GM19324 (cell line): ENCODE results near the gene TAF7.
"Not testable (repeated sequence)": the region's sequence is repeated elsewhere in the genome, so short reads cannot be mapped to it uniquely, and the experiment has no call there.

ENCODE experiments used
- ATAC-seq: cut with Tn5 transposase; IDR thresholded peaks from one replicate; pipeline ENCODE4 v1.9.1; 2021; ENCODE audit warnings: mild to moderate bottlenecking, moderate library complexity; ENCODE audit not compliant: unreplicated experiment, low FRiP score

The TAF7 gene

DNA sequence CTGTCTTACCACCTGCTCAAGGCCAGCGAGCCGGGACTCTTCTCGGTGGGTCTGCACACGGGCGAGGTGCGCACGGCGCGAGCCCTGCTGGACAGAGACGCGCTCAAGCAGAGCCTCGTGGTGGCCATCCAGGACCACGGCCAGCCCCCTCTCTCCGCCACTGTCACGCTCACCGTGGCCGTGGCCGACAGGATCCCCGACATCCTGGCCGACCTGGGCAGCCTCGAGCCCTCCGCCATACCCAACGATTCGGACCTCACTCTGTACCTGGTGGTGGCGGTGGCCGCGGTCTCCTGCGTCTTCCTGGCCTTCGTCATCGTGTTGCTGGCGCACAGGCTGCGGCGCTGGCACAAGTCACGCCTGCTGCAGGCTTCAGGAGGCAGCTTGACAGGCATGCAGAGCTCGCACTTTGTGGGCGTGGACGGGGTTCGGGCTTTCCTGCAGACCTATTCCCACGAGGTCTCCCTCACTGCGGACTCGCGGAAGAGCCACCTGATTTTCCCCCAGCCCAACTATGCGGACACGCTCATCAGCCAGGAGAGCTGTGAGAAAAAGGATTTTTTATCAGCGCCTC, 20.3 kb upstream of the TAF7 start:
- ATAC-seq: not testable (repeated sequence)

DNA sequence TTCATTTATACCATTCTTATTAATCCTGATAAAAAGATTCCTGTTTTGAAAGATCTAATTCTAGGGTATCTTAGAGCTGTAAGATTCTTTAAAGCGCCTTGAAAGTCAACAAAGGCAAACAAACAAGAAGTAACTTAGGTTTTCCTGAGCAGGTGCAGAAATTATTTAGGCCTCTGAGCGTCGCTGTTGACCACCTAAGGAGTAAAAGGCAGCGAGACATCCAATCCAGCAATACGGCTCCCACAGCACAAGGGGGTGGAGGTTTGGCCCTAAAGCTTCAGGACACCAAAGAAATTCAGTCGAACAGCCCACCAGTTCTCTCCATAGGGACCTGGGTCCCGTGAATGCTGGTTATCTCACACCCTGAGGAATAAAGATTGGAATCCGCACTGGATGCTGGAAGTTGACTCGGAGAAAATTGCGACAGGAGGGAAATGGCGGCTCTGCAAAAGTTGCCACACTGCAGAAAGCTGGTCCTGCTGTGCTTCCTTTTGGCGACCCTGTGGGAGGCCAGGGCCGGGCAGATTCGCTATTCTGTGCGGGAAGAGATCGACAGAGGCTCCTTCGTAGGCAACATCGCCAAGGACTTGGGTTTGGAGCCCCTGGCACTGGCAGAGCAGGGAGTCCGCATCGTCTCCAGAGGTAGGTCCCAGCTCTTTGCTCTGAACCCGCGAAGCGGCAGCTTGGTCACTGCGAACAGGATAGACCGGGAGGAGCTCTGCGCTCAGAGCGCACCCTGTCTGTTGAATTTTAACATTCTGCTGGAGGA, 18.1 kb upstream of the TAF7 start, which contains the start of gene PCDHGA2:
Gene PCDHGA2 (plus strand): TSS at position 223 of the 769 bp plus-strand sequence.
- no peak for ATAC-seq

DNA sequence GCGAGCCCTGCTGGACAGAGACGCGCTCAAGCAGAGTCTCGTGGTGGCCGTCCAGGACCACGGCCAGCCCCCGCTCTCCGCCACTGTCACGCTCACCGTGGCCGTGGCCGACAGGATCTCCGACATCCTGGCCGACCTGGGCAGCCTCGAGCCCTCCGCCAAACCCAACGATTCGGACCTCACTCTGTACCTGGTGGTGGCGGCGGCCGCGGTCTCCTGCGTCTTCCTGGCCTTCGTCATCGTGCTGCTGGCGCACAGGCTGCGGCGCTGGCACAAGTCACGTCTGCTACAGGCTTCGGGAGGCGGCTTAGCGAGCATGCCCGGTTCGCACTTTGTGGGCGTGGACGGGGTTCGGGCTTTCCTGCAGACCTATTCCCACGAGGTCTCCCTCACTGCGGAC, 12.0 kb upstream of the TAF7 start:
- not testable (repeated sequence) for ATAC-seq

DNA sequence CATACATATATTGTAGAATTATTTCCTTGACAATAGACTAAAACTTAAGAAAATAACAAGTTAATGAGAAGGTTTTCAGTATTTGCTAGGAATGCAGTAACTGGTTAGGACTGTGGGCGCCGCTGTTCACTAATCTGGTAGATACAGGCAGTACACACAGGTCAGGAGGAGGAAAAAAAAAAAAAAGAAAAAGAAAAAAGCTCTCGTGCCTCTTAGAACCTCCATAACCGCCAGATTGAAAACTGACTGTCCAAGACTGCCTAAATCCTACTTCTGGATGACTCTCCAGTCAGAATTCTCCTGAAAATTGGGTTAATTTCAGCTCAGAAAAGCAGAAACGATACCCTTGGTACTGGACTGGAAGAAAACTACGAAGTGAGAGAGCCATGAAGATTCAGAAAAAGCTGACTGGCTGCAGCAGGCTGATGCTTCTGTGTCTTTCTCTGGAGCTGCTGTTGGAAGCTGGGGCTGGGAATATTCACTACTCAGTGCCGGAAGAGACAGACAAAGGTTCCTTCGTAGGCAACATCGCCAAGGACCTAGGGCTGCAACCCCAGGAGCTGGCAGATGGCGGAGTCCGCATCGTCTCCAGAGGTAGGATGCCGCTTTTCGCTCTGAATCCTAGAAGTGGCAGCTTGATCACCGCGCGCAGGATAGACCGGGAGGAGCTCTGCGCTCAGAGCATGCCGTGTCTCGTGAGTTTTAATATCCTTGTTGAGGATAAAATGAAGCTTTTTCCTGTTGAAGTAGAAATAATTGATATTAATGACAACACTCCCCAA, 9.9 kb upstream of the TAF7 start, which contains the start of gene PCDHGA1:
Gene PCDHGA1 (plus strand): TSS at position 216 of the 782 bp plus-strand sequence.
- ATAC-seq: no peak

DNA sequence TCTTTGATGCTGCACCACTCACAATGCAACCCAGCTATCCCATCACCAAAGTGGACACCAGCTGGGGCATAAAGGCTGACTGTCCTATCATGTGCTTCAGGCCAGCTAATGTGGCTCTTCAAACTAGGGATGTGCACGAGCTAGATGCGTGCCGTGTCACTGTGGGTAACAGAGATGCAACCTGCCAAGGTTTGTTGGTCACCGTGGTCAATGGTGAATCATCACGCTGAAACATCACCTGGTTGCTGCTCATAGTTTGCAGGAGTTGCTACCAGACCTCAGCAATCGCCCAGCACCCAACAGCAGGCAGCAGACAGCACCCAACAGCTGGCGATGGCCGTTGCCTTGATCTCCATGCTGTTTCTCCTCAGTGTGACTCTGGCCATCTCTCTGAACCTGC, 7.6 kb upstream of the TAF7 start:
- ATAC-seq: no peak

DNA sequence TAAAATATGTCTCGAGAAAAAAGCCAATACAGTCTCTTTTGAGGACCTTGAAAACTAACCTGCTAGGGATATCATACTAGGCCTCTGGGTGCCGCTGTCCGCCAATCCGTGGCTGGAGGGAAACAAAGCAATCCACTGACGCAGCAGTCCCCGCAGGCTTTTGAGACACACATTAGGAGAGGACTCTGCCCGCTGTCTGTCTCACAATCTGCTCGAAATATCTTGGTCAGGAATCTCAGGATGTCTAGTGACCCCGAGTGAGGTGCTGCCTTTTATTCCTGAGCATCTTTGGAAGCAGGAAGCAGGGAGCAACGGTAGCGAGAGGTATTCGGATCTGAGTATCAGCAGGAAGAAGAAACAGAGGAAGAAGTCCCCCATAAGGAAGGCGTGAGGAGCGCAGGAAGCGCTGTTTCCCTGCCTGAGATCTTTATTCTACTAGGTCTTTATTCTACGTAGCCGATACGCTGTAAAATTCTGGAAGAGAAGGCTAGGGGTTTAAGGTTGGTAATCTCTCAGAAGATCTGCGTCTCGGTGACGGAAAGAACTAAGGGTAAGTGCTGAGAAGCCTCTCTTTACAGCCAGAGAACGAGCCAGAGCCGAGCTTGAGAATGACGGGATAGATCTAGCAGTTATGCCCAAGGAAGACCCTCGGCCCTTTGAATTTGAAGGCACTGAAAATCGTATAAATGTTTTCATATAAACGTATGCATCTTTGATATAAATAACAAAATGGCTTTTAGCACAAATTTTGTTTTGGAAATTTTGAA, 5.7 kb upstream of the TAF7 start:
- ATAC-seq: peak; percentile 72

DNA sequence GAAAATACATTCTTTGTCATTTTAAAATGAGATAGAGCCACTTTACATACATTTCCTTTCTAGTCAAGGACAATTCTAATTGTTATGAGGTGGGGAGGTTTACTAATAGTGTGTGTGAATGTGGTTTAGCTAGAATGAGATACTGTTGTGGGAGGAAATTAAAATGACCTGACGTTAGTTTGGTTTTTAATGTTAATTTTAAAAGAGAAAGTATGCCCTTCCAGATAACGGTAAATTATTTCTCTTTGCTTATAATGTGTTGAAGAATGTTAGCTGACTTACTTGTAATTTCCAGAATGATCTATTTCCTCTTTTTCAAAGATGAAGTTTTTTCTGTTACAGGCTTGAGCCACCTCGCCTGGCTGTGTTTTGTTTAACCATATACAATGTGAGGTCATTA, 1.7 kb upstream of the TAF7 start:
- no peak for ATAC-seq

DNA sequence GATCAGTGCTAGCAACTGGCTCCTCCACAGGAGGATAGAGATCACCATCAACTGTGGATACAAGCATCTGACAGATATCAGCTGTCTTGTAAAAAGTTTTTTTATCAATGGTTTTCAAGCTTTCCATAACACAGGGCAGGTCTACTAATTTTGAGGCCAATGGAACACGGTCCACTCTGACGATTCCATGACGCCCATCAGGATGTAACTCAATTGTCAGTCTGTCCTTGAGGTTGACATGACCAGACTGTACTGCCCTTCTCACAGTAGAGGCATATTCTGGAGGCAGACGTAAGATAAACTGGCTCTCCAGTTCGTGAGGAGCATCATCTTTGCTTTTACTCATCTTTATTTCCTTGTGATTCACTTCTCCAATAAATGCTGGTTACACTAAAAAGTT, 885 bp downstream of the TAF7 start:
- ATAC-seq: no peak

DNA sequence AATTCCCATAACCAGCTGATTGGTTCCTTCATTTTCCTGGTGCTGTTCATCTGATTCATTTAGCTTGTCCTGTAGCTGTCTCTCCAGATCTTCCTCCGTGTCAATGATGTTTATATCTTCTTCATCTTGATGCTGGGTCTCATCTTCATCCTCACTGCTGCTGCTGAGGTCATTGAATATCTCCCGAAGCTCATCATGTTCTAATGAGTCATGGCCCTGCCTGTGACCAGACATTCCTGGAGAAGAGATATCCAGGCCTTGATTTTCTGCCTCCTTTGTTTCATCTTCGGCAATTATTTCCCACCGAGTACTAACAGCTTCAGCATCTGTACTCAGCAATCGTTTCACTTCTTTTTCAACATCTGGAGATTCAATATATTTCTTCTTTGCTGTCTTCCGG, 1.4 kb downstream of the TAF7 start:
- ATAC-seq: no peak

DNA sequence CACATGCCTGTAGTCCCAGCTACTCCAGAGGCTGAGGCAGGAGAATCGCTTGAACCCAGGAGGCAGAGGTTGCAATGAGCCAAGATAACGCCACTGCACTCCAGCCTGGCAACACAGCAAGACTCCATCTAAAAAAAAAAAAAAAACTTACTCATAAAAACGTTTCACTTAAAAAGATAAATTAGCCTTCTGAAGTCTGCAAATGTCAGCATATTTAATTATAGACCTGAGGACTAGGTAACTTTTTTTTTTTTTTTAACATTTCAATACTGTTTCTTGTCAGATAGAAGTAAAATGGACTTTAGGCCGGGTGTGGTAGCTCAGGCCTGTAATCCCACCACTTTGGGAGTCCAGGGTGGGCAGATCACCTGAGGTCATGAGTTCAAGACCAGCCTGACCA, 3.6 kb downstream of the TAF7 start:
- ATAC-seq: not testable (repeated sequence)

DNA sequence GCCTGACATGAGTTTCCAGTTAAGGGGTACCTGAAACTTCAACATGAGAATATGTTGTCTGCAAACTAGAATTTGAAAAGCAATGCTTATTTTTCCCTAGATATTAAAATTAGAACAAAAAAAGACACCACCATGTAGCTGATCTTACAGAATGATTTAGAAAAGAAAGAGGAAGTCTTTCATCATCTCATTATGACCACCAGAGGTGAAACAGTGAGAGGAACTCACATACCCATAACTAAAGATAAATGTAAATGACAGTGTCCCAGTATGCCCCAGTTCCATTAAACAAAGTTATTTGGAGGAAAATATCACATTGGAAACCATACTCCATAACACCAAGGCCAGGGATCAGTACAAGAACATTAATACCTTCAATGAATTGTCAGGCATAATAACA, 6.9 kb downstream of the TAF7 start:
- ATAC-seq: no peak

DNA sequence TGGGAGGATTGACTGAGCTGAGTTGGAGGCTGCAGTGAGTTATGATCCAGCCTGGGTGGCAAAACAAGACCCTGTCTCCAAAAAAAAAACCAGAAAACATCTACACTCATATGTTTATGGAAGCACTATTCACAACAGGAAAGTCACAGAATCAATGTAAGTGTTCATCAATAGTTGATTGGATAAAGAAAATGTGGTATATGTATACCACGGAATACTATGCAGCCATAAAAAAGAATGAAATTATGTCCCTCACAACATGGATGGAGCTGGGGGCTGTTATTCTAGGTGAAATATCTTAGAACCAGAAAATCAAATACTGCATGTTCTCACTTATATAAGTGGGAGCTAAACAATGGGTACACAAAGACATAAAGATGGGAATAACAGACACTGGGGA, 14.0 kb downstream of the TAF7 start:
- no peak for ATAC-seq

DNA sequence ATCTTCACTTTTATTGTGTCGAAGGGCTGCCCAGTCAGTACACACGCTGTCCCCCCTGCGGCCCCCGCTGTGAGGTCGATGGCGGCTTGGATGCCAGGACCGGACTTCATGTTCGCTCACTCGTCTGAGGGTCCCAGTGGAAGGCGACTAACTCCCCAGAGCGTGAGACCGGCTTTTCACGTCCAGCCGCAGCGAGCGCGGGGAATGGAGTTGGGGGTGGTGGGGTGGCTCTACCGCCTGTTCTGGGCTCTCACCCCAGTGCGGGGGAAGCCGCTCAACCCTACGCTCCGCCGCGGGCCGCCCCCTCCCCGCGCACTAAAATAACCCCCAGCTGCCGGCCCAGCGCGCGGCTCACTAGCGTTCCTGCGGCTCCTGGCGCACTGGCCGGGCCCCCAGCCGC, 16.8 kb downstream of the TAF7 start, which contains the start of gene SLC25A2:
Gene SLC25A2 (minus strand): TSS at position 294 of the 400 bp plus-strand sequence. CDS start 184 bp downstream, at position 110.
- ATAC-seq: no peak

DNA sequence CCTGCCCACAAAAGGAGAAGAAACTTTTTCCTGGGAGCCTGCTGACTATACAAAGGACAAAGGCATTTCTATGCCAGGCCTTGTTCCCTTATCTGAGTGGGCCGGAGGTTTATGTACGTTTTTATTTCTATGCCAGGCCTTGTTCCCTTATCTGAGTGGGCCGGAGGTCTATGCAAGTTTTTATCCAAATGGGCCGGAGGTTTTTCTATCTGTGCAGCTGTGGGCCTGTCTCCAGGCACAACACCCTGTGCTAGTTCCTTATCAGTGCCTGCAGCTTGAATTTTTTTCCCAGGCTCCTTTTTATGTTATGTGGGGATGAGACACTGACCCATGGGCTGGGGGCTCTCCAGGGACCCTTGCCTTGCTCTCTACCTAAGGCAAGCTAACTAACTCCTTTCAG, 22.2 kb downstream of the TAF7 start:
- no peak for ATAC-seq

DNA sequence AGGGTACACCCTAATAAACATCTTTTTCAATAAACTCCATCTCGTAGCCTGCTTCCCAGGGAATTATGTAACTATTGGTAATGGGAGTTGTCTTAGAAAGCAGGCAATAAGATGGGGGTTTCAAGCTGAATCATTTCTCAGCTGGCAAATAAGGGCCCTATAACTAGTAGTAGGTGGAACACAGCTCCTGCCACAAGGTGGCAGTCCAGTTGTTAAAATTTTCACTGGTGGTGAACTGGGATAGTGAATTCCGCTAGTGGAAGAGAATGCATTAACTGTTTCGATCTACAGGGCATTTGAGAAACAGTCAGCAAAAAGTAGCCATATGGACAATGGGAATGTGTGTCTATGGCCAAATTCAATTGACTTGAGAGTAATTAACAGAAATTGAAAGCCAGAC, 47.7 kb downstream of the TAF7 start:
- ATAC-seq: no peak

DNA sequence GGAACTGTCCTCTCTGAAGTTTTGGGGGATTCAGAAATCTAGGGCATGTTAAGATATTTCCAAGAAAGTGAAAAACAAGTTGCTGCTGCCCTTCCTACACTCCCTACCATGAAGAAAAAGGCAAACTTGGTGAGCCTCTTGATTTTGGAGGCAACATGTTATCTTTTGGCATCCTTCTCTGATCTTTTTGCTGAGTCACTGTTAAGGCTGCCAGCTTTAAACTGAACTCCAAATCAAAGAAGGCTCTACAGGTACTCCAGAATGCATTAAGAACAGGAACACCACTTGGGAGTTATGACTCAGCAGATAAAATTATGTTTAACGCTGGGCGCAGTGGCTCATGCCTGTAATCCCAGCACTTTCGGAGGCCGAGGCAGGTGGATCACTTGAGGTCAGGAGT, 51.4 kb downstream of the TAF7 start:
- ATAC-seq: no peak
